Vagina (tissue), 2 donors: ENCODE measurements around the gene ASMT. TPM values are rescaled to one million over a fixed set of nuclear protein-coding genes. Genes with fewer than 3 reads are reported as not detected.

Experiments used
- DNase-seq, 2 donors: peaks; one replicate each; pipeline ENCODE4 v3.0.0-alpha.2; 2017; ENCODE audit errors: extremely low spot score in 2 of 2
- H3K27ac ChIP-seq: fragments of 200-600 bp; sonication (generic); one replicate; pipeline ENCODE4 v1.5.1; 2019
- H3K27me3 ChIP-seq: fragments of 200-600 bp; sonication (generic); one replicate; pipeline ENCODE4 v1.5.1; 2019
- H3K36me3 ChIP-seq, 2 donors: fragments of 200-600 bp; sonication (generic); one replicate each; pipeline ENCODE4 v1.5.1; 2017 to 2019
- H3K4me1 ChIP-seq: fragments of 200-600 bp; sonication (generic); one replicate; pipeline ENCODE4 v1.5.1; 2019
- H3K4me3 ChIP-seq, 2 donors: fragments of 200-600 bp; sonication (generic); 1 replicate in 1 of 2; 2 replicates in 1 of 2; pipeline ENCODE4 v1.5.1; 2016 to 2019
- H3K9me3 ChIP-seq: fragments of 200-600 bp; sonication (generic); one replicate; pipeline ENCODE4 v1.5.1; 2019
- CTCF ChIP-seq, 3 experiments: fragments of 450-650 bp in 2 of 3; fragments of 200-600 bp in 1 of 3; sonication (generic) in 1 of 3; IDR thresholded peaks; one replicate each; pipeline ENCODE4 v1.5.1; 2017 to 2019; ENCODE audit warnings: antibody characterized with exemption in 3 of 3, mild to moderate bottlenecking in 2 of 3, moderate library complexity in 2 of 3
- POLR2A ChIP-seq, 2 donors: fragments of 450-650 bp; IDR thresholded peaks; one replicate each; pipeline ENCODE4 v1.6.1; 2017; ENCODE audit warnings: antibody characterized with exemption in 2 of 2, mild to moderate bottlenecking in 2 of 2, moderate library complexity in 2 of 2
- POLR2AphosphoS5 ChIP-seq, 2 donors: sonication (generic); formaldehyde crosslinking; IDR thresholded peaks; one replicate each; pipeline ENCODE4 v1.9.0; 2017; ENCODE audit warnings: antibody characterized with exemption in 2 of 2, mild to moderate bottlenecking in 2 of 2, low read depth in 1 of 2; ENCODE audit not compliant: insufficient read depth in 1 of 2
- intact Hi-C: fragments of 100-400 bp; cut with DNase I; formaldehyde crosslinking; loops from one replicate; pipeline ENCODE4 v1.15.1; 2023
- total RNA-seq: library from RNA; depleted of rRNA; stranded (reverse); fragments of >200 nt; gene quantifications from one replicate; pipeline ENCODE4 v1.2.3, GENCODE V29; 2016

Gene ASMT
- total RNA-seq, 1 donor from 2014 or later, result not detected

- Histone ChIP-seq H3K27me3 (no peaks in the 10 kb centered on the region), H3K4me1 (peaks cover 11% of the 10 kb centered on the region), H3K36me3 (no peaks in the 10 kb centered on the region), H3K4me3 (no peak overlapping the region), H3K9me3 (no peaks in the 10 kb centered on the region), H3K27ac (no peak overlapping the region)
- DNase-seq, result no peak
- intact Hi-C loops, result no loop called here
- TF ChIP-seq POLR2AphosphoS5 (IDR thresholded peaks at IDR 0.05; ENCODE audit: insufficient read depth in 1 of 2, low read depth in 1 of 2) (no peak), POLR2A (IDR thresholded peaks at IDR 0.05) (no peak), CTCF (IDR thresholded peaks at IDR 0.05) (no peak)
These were observed 45.0 kb downstream of the ASMT start for GRCh38 chrX:1659664-1660461.

- peaks cover 11% of the 10 kb centered on the region for H3K4me1 ChIP-seq
- no peaks in the 10 kb centered on the region for H3K27me3 ChIP-seq
- H3K27ac ChIP-seq, result no peak overlapping the region
- H3K36me3 ChIP-seq, result no peaks in the 10 kb centered on the region
- intact Hi-C loops, result no loop called here
- TF ChIP-seq POLR2A (IDR thresholded peaks at IDR 0.05) (no peak), CTCF (IDR thresholded peaks at IDR 0.05) (no peak), POLR2AphosphoS5 (IDR thresholded peaks at IDR 0.05; ENCODE audit: insufficient read depth in 1 of 2, low read depth in 1 of 2) (no peak)
- H3K4me3 ChIP-seq, result no peak overlapping the region
- no peak for DNase-seq
- no peaks in the 10 kb centered on the region for H3K9me3 ChIP-seq
These were observed 46.4 kb downstream of the ASMT start for GRCh38 chrX:1661048-1661921.

- H3K27ac ChIP-seq, result no peak overlapping the region
- no peaks in the 10 kb centered on the region for H3K9me3 ChIP-seq
- H3K36me3 ChIP-seq, result no peaks in the 10 kb centered on the region
- TF ChIP-seq CTCF (IDR thresholded peaks at IDR 0.05), result no peak
- no peak for TF ChIP-seq POLR2A (IDR thresholded peaks at IDR 0.05)
- no peak for TF ChIP-seq POLR2AphosphoS5 (IDR thresholded peaks at IDR 0.05; ENCODE audit: insufficient read depth in 1 of 2, low read depth in 1 of 2)
- intact Hi-C loops, result no loop called here
- DNase-seq, result no peak
- no peak overlapping the region for H3K4me3 ChIP-seq
- H3K4me1 ChIP-seq, result peaks cover 11% of the 10 kb centered on the region
- H3K27me3 ChIP-seq, result no peaks in the 10 kb centered on the region
These were observed 47.0 kb downstream of the ASMT start for GRCh38 chrX:1661922-1662221.

- no peak for DNase-seq
- no peak overlapping the region for H3K27ac ChIP-seq
These were observed 52.7 kb downstream of the ASMT start for GRCh38 chrX:1667566-1667965.

More at GRCh38 chrX:1667566-1667965, 52.7 kb downstream of the ASMT start:
- Histone ChIP-seq H3K4me1 (no peaks in the 10 kb centered on the region), H3K27me3 (no peaks in the 10 kb centered on the region), H3K9me3 (no peaks in the 10 kb centered on the region), H3K4me3 (no peak overlapping the region), H3K36me3 (no peaks in the 10 kb centered on the region)
- intact Hi-C loops, result no loop called here
- TF ChIP-seq POLR2A (IDR thresholded peaks at IDR 0.05), result no peak
- TF ChIP-seq POLR2AphosphoS5 (IDR thresholded peaks at IDR 0.05; ENCODE audit: insufficient read depth in 1 of 2, low read depth in 1 of 2), result no peak
- TF ChIP-seq CTCF (IDR thresholded peaks at IDR 0.05), result no peak
